GM10266 (cell line): ENCODE measurements around the gene NCOA3.

Experiments
- DNase-seq: peaks from one replicate; pipeline ENCODE4 v3.0.0; 2012; ENCODE audit errors: extremely low spot score
- CTCF ChIP-seq: IDR thresholded peaks from 2 replicates; pipeline ENCODE4 v1.5.1; 2012; ENCODE audit warnings: mild to moderate bottlenecking, low read depth; ENCODE audit not compliant: control insufficient read depth, insufficient read depth; ENCODE audit errors: missing control alignments

Gene NCOA3

GRCh38 chr20:47501482-47502270, at the start of gene NCOA3:
TSS of gene NCOA3 (plus strand) at chr20:47501887. CDS start at chr20:47622248, 120,361 bp downstream.
- TF ChIP-seq CTCF = peak; percentile 42
- DNase-seq = peak; percentile 88

- DNase-seq = no peak
- TF ChIP-seq CTCF = no peak
Measured at GRCh38 chr20:47452736-47453161, 48.9 kb upstream of the NCOA3 start.

- TF ChIP-seq CTCF = no peak
- peak; percentile 73 for DNase-seq
Measured at GRCh38 chr20:47453167-47453782, 48.4 kb upstream of the NCOA3 start.

GRCh38 chr20:47454298-47455132, 47.2 kb upstream of the NCOA3 start:
- no peak for DNase-seq
- TF ChIP-seq CTCF = no peak

- DNase-seq = no peak
- no peak for TF ChIP-seq CTCF
Measured at GRCh38 chr20:47455133-47456040, 46.3 kb upstream of the NCOA3 start.

- DNase-seq = no peak
- no peak for TF ChIP-seq CTCF
Measured at GRCh38 chr20:47456041-47456537, 45.6 kb upstream of the NCOA3 start.
